ENCODE results near the gene GPC6.

Gene GPC6

GRCh38 chr13:94073007-94073744, 846.6 kb downstream of the GPC6 start:
- no peak for DNase-seq (ENCODE audit: low spot score in 2 of 2)
- Mint-ChIP-seq H3K27ac (ENCODE audit: low read depth) (no peak overlapping the region), H3K9me3 (no peaks in the 10 kb centered on the region), H3K36me3 (ENCODE audit: insufficient read depth) (peaks cover under 1% of the 10 kb centered on the region), H3K4me1 (no peaks in the 10 kb centered on the region), H3K27me3 (peaks cover 55% of the 10 kb centered on the region), H3K4me3 (no peak overlapping the region)
- ATAC-seq (replicated peaks; ENCODE audit: extremely low read depth, poor library complexity, severe bottlenecking), result no peak

GRCh38 chr13:94079876-94080275, 853.3 kb downstream of the GPC6 start:
- Mint-ChIP-seq H3K9me3 (no peaks in the 10 kb centered on the region), H3K27me3 (peaks cover 51% of the 10 kb centered on the region), H3K36me3 (ENCODE audit: insufficient read depth) (peaks cover 2% of the 10 kb centered on the region), H3K4me3 (no peak overlapping the region), H3K4me1 (no peaks in the 10 kb centered on the region), H3K27ac (ENCODE audit: low read depth) (no peak overlapping the region)
- DNase-seq (ENCODE audit: low spot score in 2 of 2) (no peak), ATAC-seq (replicated peaks; ENCODE audit: extremely low read depth, poor library complexity, severe bottlenecking) (no peak)

- H3K36me3 Mint-ChIP-seq (ENCODE audit: insufficient read depth), result peaks cover 2% of the 10 kb centered on the region
- no peak overlapping the region for H3K27ac Mint-ChIP-seq (ENCODE audit: low read depth)
- no peaks in the 10 kb centered on the region for H3K9me3 Mint-ChIP-seq
- H3K27me3 Mint-ChIP-seq, result peaks cover 50% of the 10 kb centered on the region
- no peak for DNase-seq (ENCODE audit: low spot score in 2 of 2)
- no peak for ATAC-seq (replicated peaks; ENCODE audit: extremely low read depth, poor library complexity, severe bottlenecking)
- H3K4me3 Mint-ChIP-seq, result no peak overlapping the region
- no peaks in the 10 kb centered on the region for H3K4me1 Mint-ChIP-seq
These were observed 853.9 kb downstream of the GPC6 start for GRCh38 chr13:94080527-94080926.

- no peak overlapping the region for H3K27ac Mint-ChIP-seq (ENCODE audit: low read depth)
- H3K9me3 Mint-ChIP-seq, result no peaks in the 10 kb centered on the region
- DNase-seq (ENCODE audit: low spot score in 2 of 2) (no peak), ATAC-seq (replicated peaks; ENCODE audit: extremely low read depth, poor library complexity, severe bottlenecking) (no peak)
- H3K4me3 Mint-ChIP-seq, result no peak overlapping the region
- peaks cover 16% of the 10 kb centered on the region for H3K27me3 Mint-ChIP-seq
- no peaks in the 10 kb centered on the region for H3K36me3 Mint-ChIP-seq (ENCODE audit: insufficient read depth)
- no peaks in the 10 kb centered on the region for H3K4me1 Mint-ChIP-seq
These were observed 860.5 kb downstream of the GPC6 start for GRCh38 chr13:94087100-94087499.

GRCh38 chr13:94088742-94089141, 862.1 kb downstream of the GPC6 start:
- peaks cover 7% of the 10 kb centered on the region for H3K9me3 Mint-ChIP-seq
- ATAC-seq (replicated peaks; ENCODE audit: extremely low read depth, poor library complexity, severe bottlenecking), result no peak
- DNase-seq (ENCODE audit: low spot score in 2 of 2), result no peak
- H3K27me3 Mint-ChIP-seq, result peaks cover 15% of the 10 kb centered on the region
- no peak overlapping the region for H3K27ac Mint-ChIP-seq (ENCODE audit: low read depth)
- H3K4me3 Mint-ChIP-seq, result no peak overlapping the region
- H3K36me3 Mint-ChIP-seq (ENCODE audit: insufficient read depth), result no peaks in the 10 kb centered on the region
- H3K4me1 Mint-ChIP-seq, result no peaks in the 10 kb centered on the region

GRCh38 chr13:94090773-94091480, 864.3 kb downstream of the GPC6 start:
- DNase-seq (ENCODE audit: low spot score in 2 of 2) (no peak), ATAC-seq (replicated peaks; ENCODE audit: extremely low read depth, poor library complexity, severe bottlenecking) (no peak)
- H3K36me3 Mint-ChIP-seq (ENCODE audit: insufficient read depth), result no peaks in the 10 kb centered on the region
- peaks cover 7% of the 10 kb centered on the region for H3K9me3 Mint-ChIP-seq
- no peak overlapping the region for H3K27ac Mint-ChIP-seq (ENCODE audit: low read depth)
- peaks cover 17% of the 10 kb centered on the region for H3K27me3 Mint-ChIP-seq
- H3K4me3 Mint-ChIP-seq, result no peak overlapping the region
- no peaks in the 10 kb centered on the region for H3K4me1 Mint-ChIP-seq

GRCh38 chr13:94093652-94094315, 867.2 kb downstream of the GPC6 start:
- no peak for DNase-seq (ENCODE audit: low spot score in 2 of 2)

GRCh38 chr13:94109715-94110374, 883.2 kb downstream of the GPC6 start:
- Mint-ChIP-seq H3K9me3 (no peaks in the 10 kb centered on the region), H3K36me3 (ENCODE audit: insufficient read depth) (no peaks in the 10 kb centered on the region), H3K4me1 (no peaks in the 10 kb centered on the region), H3K27me3 (peaks cover 26% of the 10 kb centered on the region), H3K4me3 (no peak overlapping the region), H3K27ac (ENCODE audit: low read depth) (no peak overlapping the region)
- DNase-seq (ENCODE audit: low spot score in 2 of 2), result no peak
- ATAC-seq (replicated peaks; ENCODE audit: extremely low read depth, poor library complexity, severe bottlenecking), result no peak

More at GRCh38 chr13:94093652-94094315, 867.2 kb downstream of the GPC6 start:
- H3K4me3 Mint-ChIP-seq, result no peak overlapping the region
- no peaks in the 10 kb centered on the region for H3K4me1 Mint-ChIP-seq
- no peaks in the 10 kb centered on the region for H3K36me3 Mint-ChIP-seq (ENCODE audit: insufficient read depth)
- peaks cover 7% of the 10 kb centered on the region for H3K9me3 Mint-ChIP-seq
- no peak for ATAC-seq (replicated peaks; ENCODE audit: extremely low read depth, poor library complexity, severe bottlenecking)
- H3K27me3 Mint-ChIP-seq, result peaks cover 17% of the 10 kb centered on the region
- no peak overlapping the region for H3K27ac Mint-ChIP-seq (ENCODE audit: low read depth)

- Mint-ChIP-seq H3K27ac (ENCODE audit: low read depth) (no peak overlapping the region), H3K4me3 (no peak overlapping the region), H3K4me1 (no peaks in the 10 kb centered on the region), H3K36me3 (ENCODE audit: insufficient read depth) (no peaks in the 10 kb centered on the region), H3K9me3 (no peaks in the 10 kb centered on the region), H3K27me3 (peaks cover 2% of the 10 kb centered on the region)
- ATAC-seq (replicated peaks; ENCODE audit: extremely low read depth, poor library complexity, severe bottlenecking) (no peak), DNase-seq (ENCODE audit: low spot score in 2 of 2) (no peak)
These were observed 885.6 kb downstream of the GPC6 start for GRCh38 chr13:94112227-94112626.

GRCh38 chr13:94112731-94113130, 886.1 kb downstream of the GPC6 start:
- Mint-ChIP-seq H3K4me1 (no peaks in the 10 kb centered on the region), H3K27me3 (no peaks in the 10 kb centered on the region), H3K36me3 (ENCODE audit: insufficient read depth) (no peaks in the 10 kb centered on the region), H3K4me3 (no peak overlapping the region), H3K27ac (ENCODE audit: low read depth) (no peak overlapping the region), H3K9me3 (no peaks in the 10 kb centered on the region)
- DNase-seq (ENCODE audit: low spot score in 2 of 2), result no peak
- ATAC-seq (replicated peaks; ENCODE audit: extremely low read depth, poor library complexity, severe bottlenecking), result no peak

GRCh38 chr13:94113245-94113644, 886.6 kb downstream of the GPC6 start:
- Mint-ChIP-seq H3K4me1 (no peaks in the 10 kb centered on the region), H3K27ac (ENCODE audit: low read depth) (no peak overlapping the region), H3K9me3 (no peaks in the 10 kb centered on the region), H3K4me3 (no peak overlapping the region), H3K27me3 (peaks cover 4% of the 10 kb centered on the region), H3K36me3 (ENCODE audit: insufficient read depth) (no peaks in the 10 kb centered on the region)
- ATAC-seq (replicated peaks; ENCODE audit: extremely low read depth, poor library complexity, severe bottlenecking) (no peak), DNase-seq (ENCODE audit: low spot score in 2 of 2) (no peak)

- Mint-ChIP-seq H3K4me3 (no peak overlapping the region), H3K27me3 (peaks cover 13% of the 10 kb centered on the region), H3K36me3 (ENCODE audit: insufficient read depth) (no peaks in the 10 kb centered on the region), H3K4me1 (no peaks in the 10 kb centered on the region), H3K27ac (ENCODE audit: low read depth) (no peak overlapping the region), H3K9me3 (no peaks in the 10 kb centered on the region)
- DNase-seq (ENCODE audit: low spot score in 2 of 2), result no peak
- ATAC-seq (replicated peaks; ENCODE audit: extremely low read depth, poor library complexity, severe bottlenecking), result no peak
These were observed 887.6 kb downstream of the GPC6 start for GRCh38 chr13:94114166-94114565.

All from central memory CD8-positive, alpha-beta T cell (primary cell).